ENCODE data around the gene LRRC9. TPM values are rescaled to one million over a fixed set of nuclear protein-coding genes. Genes with fewer than 3 reads are reported as not detected.

LRRC9 gene
- total and polyA plus RNA-seq, 2 donors (not counting 1 experiment from before 2014, with no cell fraction given): not detected

GRCh38 chr14:60091550-60092525 is 171.9 kb downstream of the LRRC9 start, which contains the start of gene PCNX4:
Gene PCNX4 (plus strand): TSS chr14:60091923. CDS start chr14:60107639, 15,716 bp downstream.
- Mint-ChIP-seq H3K4me1 (peaks cover 41% of the 10 kb centered on the region), H3K9me3 (ENCODE audit: insufficient read depth) (no peaks in the 10 kb centered on the region), H3K27me3 (no peaks in the 10 kb centered on the region), H3K27ac (peak within 1 kb of the TSS; percentile 98), H3K4me3 (peak within 1 kb of the TSS; percentile 94)
- Histone ChIP-seq H3K27me3 (replicated peaks in 1 of 4; ENCODE audit: control extremely low read depth in 1 of 4, control insufficient read depth in 3 of 4, insufficient read depth in 4 of 4, low read length in 3 of 4) (peaks cover 0 to 4% (median 0%) of the 10 kb centered on the region in 4 experiments), H3K36me3 (replicated peaks in 1 of 2; ENCODE audit: control extremely low read depth in 1 of 2, control insufficient read depth in 1 of 2, extremely low read depth in 1 of 2, insufficient read depth in 2 of 2, low read length in 1 of 2) (no peaks in the 10 kb centered on the region), H3K27ac (ENCODE audit: low read length in 2 of 2) (peak within 1 kb of the TSS; percentile 95 to 97), H3K9ac (ENCODE audit: low read length) (peak within 1 kb of the TSS; percentile 95), H3K4me3 (ENCODE audit: control extremely low read depth in 1 of 5, extremely low read depth in 1 of 5, insufficient read depth in 1 of 5, low read depth in 2 of 5, low read length in 4 of 5) (peak within 1 kb of the TSS; percentile 72 to 93 (median 86)), H4K20me1 (ENCODE audit: control insufficient read depth, insufficient read depth, low read length, poor library complexity, severe bottlenecking) (no peaks in the 10 kb centered on the region), H3K4me1 (ENCODE audit: control insufficient read depth in 2 of 2, insufficient read depth in 2 of 2, low read length in 2 of 2) (peaks cover 19 to 21% of the 10 kb centered on the region in 2 donors), H3K79me2 (ENCODE audit: control insufficient read depth, insufficient read depth, low read length) (peaks cover 43% of the 10 kb centered on the region), H3K4me2 (replicated peaks; ENCODE audit: low read depth, low read length, poor library complexity, severe bottlenecking) (peak within 1 kb of the TSS; percentile 93), H3K9me3 (ENCODE audit: control extremely low read depth in 1 of 3, control insufficient read depth in 2 of 3, insufficient read depth in 1 of 3, low read length in 2 of 3) (no peaks in the 10 kb centered on the region), H2AFZ (ENCODE audit: insufficient read depth, low read depth, low read length, poor library complexity, severe bottlenecking) (peak within 1 kb of the TSS; percentile 93)
- DNase-seq (peak; percentile 99), ATAC-seq (ENCODE audit: low read depth) (peak; percentile 90)
- POLR2A ChIA-PET: interaction anchor here (0.9 to 2.7 kb wide), 3 partner anchors 60 to 157 kb away, joined by 4 to 47 read pairs (median 8); partner anchors contain the start of genes DHRS7 and PPM1A
- TF ChIP-seq CTCF (IDR thresholded peaks at IDR 0.05) (no peak), EZH2 (IDR thresholded peaks at IDR 0.05; ENCODE audit: borderline replicate concordance, insufficient read depth, low read depth, low read length, poor library complexity, severe bottlenecking) (no peak)
- WGBS (ENCODE audit: insufficient coverage): under 1% methylated on average over 86 of the region's 88 CpGs
- intact Hi-C loops (cut with micrococcal nuclease): loop anchor here (1.0 to 10.0 kb wide), 11 partner anchors 27 to 1660 kb away; partner anchors contain the start of genes DHRS7, HIF1A, JKAMP and L3HYPDH
- CTCF ChIA-PET: interaction anchor here (0.7 to 4.3 kb wide), 5 partner anchors 74 to 1678 kb away, joined by 3 to 24 read pairs (median 5); partner anchors contain the start of genes DHRS7 and PPM1A

All from B cell (primary cell).